ENCODE measurements around the gene TIAM1.

DNA sequence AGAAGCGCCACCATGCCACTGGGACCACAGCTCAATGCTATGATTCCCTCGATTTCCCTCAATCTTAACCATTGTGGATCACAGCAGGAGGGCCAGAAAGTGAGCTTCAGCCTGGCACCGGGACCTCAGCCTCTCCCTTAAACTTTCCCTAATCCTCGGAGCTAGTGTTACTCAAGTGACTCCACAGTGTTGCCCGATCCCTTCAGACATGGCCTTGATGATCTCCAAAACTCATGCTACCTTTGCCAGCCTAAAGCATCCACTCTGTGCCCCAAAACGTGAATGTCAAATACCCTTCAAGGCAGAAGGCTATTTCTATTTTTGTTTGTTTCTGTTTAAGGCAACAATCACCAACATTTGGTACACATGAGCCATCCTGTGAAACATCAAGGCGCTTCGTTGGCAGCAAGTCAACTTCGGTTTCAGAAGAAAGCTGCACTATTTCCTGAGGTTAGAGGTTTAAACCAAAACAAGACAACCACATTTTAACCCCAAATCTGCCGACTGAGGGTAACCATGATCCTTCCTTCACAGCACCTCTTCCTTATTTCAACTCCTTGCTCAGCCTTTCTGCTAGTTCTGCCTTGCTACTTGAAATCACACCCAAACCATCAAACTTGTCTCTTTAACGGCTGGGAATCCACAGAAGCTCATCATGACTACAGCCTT is 211.4 kb downstream of the TIAM1 start:
- TF ChIP-seq, protein P1, sequence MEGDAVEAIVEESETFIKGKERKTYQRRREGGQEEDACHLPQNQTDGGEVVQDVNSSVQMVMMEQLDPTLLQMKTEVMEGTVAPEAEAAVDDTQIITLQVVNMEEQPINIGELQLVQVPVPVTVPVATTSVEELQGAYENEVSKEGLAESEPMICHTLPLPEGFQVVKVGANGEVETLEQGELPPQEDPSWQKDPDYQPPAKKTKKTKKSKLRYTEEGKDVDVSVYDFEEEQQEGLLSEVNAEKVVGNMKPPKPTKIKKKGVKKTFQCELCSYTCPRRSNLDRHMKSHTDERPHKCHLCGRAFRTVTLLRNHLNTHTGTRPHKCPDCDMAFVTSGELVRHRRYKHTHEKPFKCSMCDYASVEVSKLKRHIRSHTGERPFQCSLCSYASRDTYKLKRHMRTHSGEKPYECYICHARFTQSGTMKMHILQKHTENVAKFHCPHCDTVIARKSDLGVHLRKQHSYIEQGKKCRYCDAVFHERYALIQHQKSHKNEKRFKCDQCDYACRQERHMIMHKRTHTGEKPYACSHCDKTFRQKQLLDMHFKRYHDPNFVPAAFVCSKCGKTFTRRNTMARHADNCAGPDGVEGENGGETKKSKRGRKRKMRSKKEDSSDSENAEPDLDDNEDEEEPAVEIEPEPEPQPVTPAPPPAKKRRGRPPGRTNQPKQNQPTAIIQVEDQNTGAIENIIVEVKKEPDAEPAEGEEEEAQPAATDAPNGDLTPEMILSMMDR (IDR thresholded peaks at IDR 0.05), result no peak
- TF ChIP-seq POLR2AphosphoS5 (IDR thresholded peaks at IDR 0.05), result no peak
- TF ChIP-seq POLR2A (IDR thresholded peaks at IDR 0.05), result no peak
- no peak for TF ChIP-seq EP300 (IDR thresholded peaks at IDR 0.05)
